K562 (cell line): ENCODE results near the gene ORAI1. TPM values are rescaled to one million over a fixed set of nuclear protein-coding genes. Genes with fewer than 3 reads are reported as not detected.

Source experiments
- ATAC-seq: fragments of 200-7000 bp; cut with Tn5 transposase; 3 replicates; pipeline ENCODE4 v1.9.1; 2020; ENCODE audit warnings: moderate library complexity
- BruUV-seq: library from RNA; stranded (reverse); fragments of 400-500 nt; replicated peaks from 2 replicates; lab custom pipeline; 2021; lab: Mats Ljungman, UMichigan
- CTCF ChIA-PET: fragments of 300-600 bp; formaldehyde crosslinking; extraction: SDS; loops from one replicate; lab custom pipeline; 2021; ENCODE audit warnings: low intra/inter-chr PET ratio; lab: Yijun Ruan, JAX
- POLR2A ChIA-PET: fragments of 300-600, 350-650 bp; sonication (Branson Sonifier 250); formaldehyde crosslinking; extraction: SDS; loops from one replicate; lab custom pipeline; 2021; ENCODE audit warnings: antibody characterized with exemption, inconsistent platforms; lab: Yijun Ruan, JAX
- DNase-seq, 4 experiments: peaks; one replicate each; pipeline versions ENCODE4 v3.0.0 to v3.0.0-alpha.2; 2011 to 2018; ENCODE audit warnings: low spot score in 3 of 4, mixed read lengths in 3 of 4; ENCODE audit errors: extremely low read depth in 1 of 4
- FAIRE-seq: peaks from 2 replicates; lab custom pipeline; 2011; peaks lifted over from hg19 to GRCh38; lab: Jason Lieb, UNC
- H2AFZ ChIP-seq: 2 replicates; pipeline ENCODE4 v1.6.0; 2011; ENCODE audit warnings: low read depth, low read length, control low read depth, inconsistent platforms
- H3K27ac ChIP-seq: fragments of 200-600 bp; 3 replicates; pipeline ENCODE4 v1.8.0; 2011; ENCODE audit warnings: low read depth, mild to moderate bottlenecking, control low read depth, inconsistent platforms, low read length, moderate library complexity, mixed read lengths; ENCODE audit errors: extremely low read depth
- H3K27me3 ChIP-seq, 2 experiments: fragments of 300-600 bp in 1 of 2; 2 replicates in 1 of 2; 3 replicates in 1 of 2; pipeline versions ENCODE4 v1.6.0 to v1.8.0; 2011; ENCODE audit warnings: inconsistent platforms in 2 of 2, low read length in 2 of 2, mild to moderate bottlenecking in 1 of 2, mixed read lengths in 1 of 2, moderate library complexity in 1 of 2; ENCODE audit not compliant: control insufficient read depth in 2 of 2, insufficient read depth in 2 of 2
- H3K36me3 ChIP-seq: fragments of 300-600 bp; 3 replicates; pipeline ENCODE4 v1.8.0; 2011; ENCODE audit warnings: mild to moderate bottlenecking, low read length, inconsistent platforms; ENCODE audit not compliant: control insufficient read depth, insufficient read depth
- H3K4me1 ChIP-seq, 2 experiments: fragments of 200-600 bp in 1 of 2; replicated peaks in 1 of 2; 2 replicates in 1 of 2; 3 replicates in 1 of 2; pipeline versions ENCODE4 v1.5.1 to v1.8.0; 2011; ENCODE audit warnings: inconsistent platforms in 2 of 2, low read length in 2 of 2, mild to moderate bottlenecking in 1 of 2, mixed read lengths in 1 of 2, moderate library complexity in 1 of 2; ENCODE audit not compliant: control insufficient read depth in 2 of 2, insufficient read depth in 2 of 2
- H3K4me2 ChIP-seq: 2 replicates; pipeline ENCODE4 v1.6.1; 2011; ENCODE audit warnings: low read length, control low read depth, inconsistent platforms, mixed read lengths; ENCODE audit not compliant: insufficient read depth
- H3K4me3 ChIP-seq: fragments of 200-600 bp; sonication (generic), shearing (Covaris generic); 2 replicates; pipeline ENCODE4 v1.5.1; 2016; ENCODE audit warnings: control low read depth, inconsistent platforms
- H3K79me2 ChIP-seq: fragments of 200-600 bp; 3 replicates; pipeline ENCODE4 v1.8.0; 2011; ENCODE audit warnings: low read length, inconsistent platforms; ENCODE audit not compliant: control insufficient read depth, insufficient read depth
- H3K9ac ChIP-seq, 2 experiments: 2 replicates each; pipeline versions ENCODE4 v1.6.0 to v1.6.1; 2011; ENCODE audit warnings: low read depth in 2 of 2, low read length in 2 of 2, control low read depth in 1 of 2, inconsistent platforms in 1 of 2, mild to moderate bottlenecking in 1 of 2, mixed read lengths in 1 of 2; ENCODE audit not compliant: insufficient read depth in 1 of 2
- H3K9me1 ChIP-seq: one replicate; pipeline ENCODE4 v1.6.0; 2011; ENCODE audit warnings: inconsistent platforms, mild to moderate bottlenecking, low read length, moderate library complexity; ENCODE audit not compliant: control insufficient read depth, insufficient read depth
- H3K9me3 ChIP-seq: replicated peaks from 2 replicates; pipeline ENCODE4 v1.5.1; 2011; ENCODE audit warnings: low read depth, low read length, inconsistent platforms; ENCODE audit not compliant: control insufficient read depth, insufficient read depth
- H4K20me1 ChIP-seq: replicated peaks from 2 replicates; pipeline ENCODE4 v1.6.1; 2011; ENCODE audit warnings: low read length, inconsistent platforms, mixed read lengths; ENCODE audit not compliant: control insufficient read depth, insufficient read depth
- CC2D1A ChIP-seq: fragments of 450-650 bp; IDR thresholded peaks from 2 replicates; pipeline ENCODE4 v1.6.1; 2017; ENCODE audit warnings: mild to moderate bottlenecking
- FUS ChIP-seq: fragments of 200-400 bp; formaldehyde crosslinking; optimal IDR thresholded peaks from 2 replicates; pipeline ENCODE3; 2017; ENCODE audit warnings: low read depth, low read length
- JUNB ChIP-seq: fragments of 450-650 bp; formaldehyde crosslinking; conservative IDR thresholded peaks from 2 replicates; pipeline ENCODE4 v1.4.0; 2020; ENCODE audit warnings: mild to moderate bottlenecking
- MTA1 ChIP-seq: fragments of 450-650 bp; IDR thresholded peaks from 2 replicates; pipeline ENCODE4 v1.6.1; 2017; ENCODE audit warnings: borderline replicate concordance
- PHB2 ChIP-seq: fragments of 450-650 bp; IDR thresholded peaks from 2 replicates; pipeline ENCODE4 v1.6.1; 2017; ENCODE audit warnings: low read depth
- POLR2B ChIP-seq: fragments of 450-650 bp; IDR thresholded peaks from 2 replicates; pipeline ENCODE4 v1.6.1; 2018; ENCODE audit warnings: low read depth; ENCODE audit not compliant: partially characterized antibody
- POLR3A ChIP-seq: IDR thresholded peaks from 2 replicates; pipeline ENCODE4 v1.6.1; 2011; ENCODE audit warnings: borderline replicate concordance, mild to moderate bottlenecking, moderate library complexity; ENCODE audit not compliant: insufficient read length, insufficient read depth; ENCODE audit errors: extremely low read depth
- RBM15 ChIP-seq: fragments of 200-400 bp; formaldehyde crosslinking; IDR thresholded peaks from 2 replicates; pipeline ENCODE4 v1.6.1; 2018; ENCODE audit warnings: mild to moderate bottlenecking, low read length, moderate library complexity; ENCODE audit not compliant: insufficient read depth
- RUNX1 ChIP-seq: sonication (generic); IDR thresholded peaks from 2 replicates; pipeline ENCODE4 v1.6.1; 2016; ENCODE audit warnings: antibody characterized with exemption, low read depth
- SMAD4 ChIP-seq: fragments of 250-450 bp; sonication (Bioruptor Pico); conservative IDR thresholded peaks from 2 replicates; pipeline ENCODE4 v1.8.0; 2021; ENCODE audit warnings: inconsistent platforms, mild to moderate bottlenecking, moderate library complexity
- SNAPC5 ChIP-seq: fragments of 250-450 bp; sonication (Bioruptor Pico); IDR thresholded peaks from 2 replicates; pipeline ENCODE4 v1.8.0; 2021; ENCODE audit warnings: moderate library complexity, mild to moderate bottlenecking, inconsistent platforms
- SPI1 ChIP-seq: IDR thresholded peaks from 2 replicates; pipeline ENCODE4 v1.6.1; 2011; ENCODE audit warnings: low read depth, low read length, control low read depth, borderline replicate concordance
- STAT5B ChIP-seq: fragments of 250-450 bp; sonication (Bioruptor Pico); IDR thresholded peaks from 2 replicates; pipeline ENCODE4 v1.8.0; 2021; ENCODE audit warnings: mild to moderate bottlenecking, inconsistent platforms
- ZBTB43 ChIP-seq: sonication (generic); formaldehyde crosslinking; IDR thresholded peaks from 2 replicates; pipeline ENCODE4 v1.8.0; 2023; ENCODE audit warnings: mild to moderate bottlenecking, missing genetic modification reagents
- ZC3H4 ChIP-seq: sonication (generic); formaldehyde crosslinking; IDR thresholded peaks from 2 replicates; pipeline ENCODE4 v1.9.0; 2021; ENCODE audit warnings: missing genetic modification reagents, borderline replicate concordance
- ZNF311 ChIP-seq: fragments of 250-450 bp; sonication (Bioruptor Pico); IDR thresholded peaks from 2 replicates; pipeline ENCODE4 v1.4.0; 2020; ENCODE audit warnings: mild to moderate bottlenecking, moderate library complexity
- ZNF639 ChIP-seq, 2 experiments: fragments of 200-800 bp in 1 of 2; sonication (Bioruptor generic) in 1 of 2; sonication (generic) in 1 of 2; formaldehyde crosslinking in 1 of 2; IDR thresholded peaks in 1 of 2; conservative IDR thresholded peaks in 1 of 2; 2 replicates each; pipeline versions ENCODE4 v1.5.0 to v1.6.1; 2016 to 2020; ENCODE audit warnings: missing compliant biosample characterization in 1 of 2, missing genetic modification characterization in 1 of 2, missing genetic modification reagents in 1 of 2
- WGBS: fragments of 100-300 bp; shearing (Covaris generic); methylation state at CpG from one replicate; pipeline ENCODE4 v1.1.6; 2016; ENCODE audit warnings: low coverage, mixed read lengths; ENCODE audit not compliant: insufficient coverage; ENCODE audit errors: missing lambda C conversion rate; 5-methylcytosine and 5-hydroxymethylcytosine counted together
- in situ Hi-C: fragments of 300-500 bp; cut with MboI; formaldehyde crosslinking; loops from 4 replicates; pipeline ENCODE4 v1.15.0; 2018; ENCODE audit warnings: inconsistent platforms, mixed read lengths
- intact Hi-C: fragments of 100-400 bp; cut with micrococcal nuclease; formaldehyde crosslinking; loops from 2 replicates; pipeline ENCODE4 v1.14.2; 2022
- polyA plus RNA-seq, 8 experiments: library from polyadenylated mRNA; depleted of rRNA in 4 of 8; stranded (reverse) in 5 of 8; unstranded in 3 of 8; fragments of >200 nt; fragmentation: Nextera tagmentation in 2 of 8; fragmentation: Illumina TruSeq in 1 of 8; extraction: Ambion mirVana in 2 of 8; extraction: Trizol in 1 of 8; gene quantifications; 2 replicates each; pipeline versions ENCODE4 v1.2.1 to v1.2.3, GENCODE V29; 2011 to 2014; ENCODE audit warnings: inconsistent platforms in 1 of 8, missing spikeins in 1 of 8
- total RNA-seq, 7 experiments: library from RNA; depleted of rRNA in 6 of 7; stranded (reverse); fragments of >200 nt in 6 of 7; fragmentation: Illumina TruSeq in 2 of 7; extraction: Trizol in 2 of 7; gene quantifications; 2 replicates each; pipeline versions ENCODE4 v1.2.1 to v1.2.3, GENCODE V29; 2011 to 2021; ENCODE audit warnings: low replicate concordance in 1 of 7
- TF ChIP-seq, protein P1 (sequence below): fragments of 450-650 bp; IDR thresholded peaks from 2 replicates; pipeline ENCODE4 v1.6.1; 2014; ENCODE audit warnings: low read depth, mild to moderate bottlenecking, moderate library complexity, borderline replicate concordance

The ORAI1 gene
- total and polyA plus RNA-seq, 9 of the 15 experiments (the other 6 are each of a cell fraction or from before 2014, with no cell fraction given), result 2.6 to 23.8 (median 9.3) TPM

DNA sequence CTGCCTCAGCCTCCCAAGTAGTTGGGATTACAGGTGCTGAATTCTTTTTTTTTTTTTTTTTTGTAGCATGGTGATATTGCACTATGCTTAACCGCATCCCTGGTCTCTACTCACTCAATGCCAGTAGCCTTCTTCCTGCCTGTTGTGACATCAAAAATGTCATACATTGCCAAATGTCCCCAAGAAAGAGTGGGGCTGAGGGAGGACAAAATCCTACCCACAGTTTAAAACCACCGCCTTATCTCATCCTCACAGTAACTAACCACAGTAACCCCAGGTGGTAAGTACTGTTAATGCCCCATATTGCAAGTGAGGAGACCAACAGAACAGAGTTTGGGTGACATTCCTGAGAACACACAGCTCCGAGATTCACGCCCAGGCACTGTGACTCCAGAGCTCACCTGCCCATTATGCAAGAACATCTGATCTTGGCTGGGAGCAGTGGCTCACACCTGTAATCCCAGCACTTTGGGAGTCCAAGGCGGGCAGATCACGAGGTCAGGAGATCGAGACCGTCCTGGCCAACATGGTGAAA lies 23.6 kb downstream of the ORAI1 start:
- intact Hi-C loops, result loop anchor here (2.0 kb wide), 1 partner anchor 23 kb away; the partner anchor contains the start of gene ORAI1
- Histone ChIP-seq H3K79me2 (no peaks in the 10 kb centered on the region), H3K9me3 (no peaks in the 10 kb centered on the region; the same call in 1 of the 2 replicates), H3K9me1 (peaks cover 2% of the 10 kb centered on the region), H3K27me3 (no peaks in the 10 kb centered on the region), H4K20me1 (no peaks in the 10 kb centered on the region), H3K4me1 (peaks cover 15 to 28% of the 10 kb centered on the region in 2 experiments), H3K4me2 (no peak overlapping the region), H3K36me3 (no peaks in the 10 kb centered on the region), H3K4me3 (no peak overlapping the region), H3K9ac (peak overlapping the region in 1 of 2 experiments; percentile 64; a peak in 1 of 4 replicates), H3K27ac (no peak overlapping the region), H2AFZ (no peak overlapping the region)
- no TSS peak for BruUV-seq
- ATAC-seq (peak; percentile 89), DNase-seq (peak; percentile 65 to 88 (median 76)), FAIRE-seq (peak; percentile 100)
- WGBS, result 8% methylated on average over 8 of the region's 8 CpGs
- POLR2A ChIA-PET, result interaction anchor here (0.7 to 2.1 kb wide), 4 partner anchors 8 to 150 kb away, joined by 3 to 5 read pairs (median 3); no protein-coding TSS in a partner anchor
- CTCF ChIA-PET, result no interaction called here
- in situ Hi-C loops, result no loop called here
- TF ChIP-seq PHB2 (0 out of 2 replicates have a peak, but pooled peaks have one; percentile 33), POLR3A (no peak), JUNB (CRISPR knock-in tag) (no peak), FUS (no peak), STAT5B (CRISPR knock-in tag) (no peak), CC2D1A (peak; percentile 46; the same call in 1 of the 2 replicates), POLR2B (no peak), ZNF311 (CRISPR knock-in tag) (no peak), SMAD4 (CRISPR knock-in tag) (peak; percentile 51; the same call in 1 of the 2 replicates), SNAPC5 (CRISPR knock-in tag) (no peak), ZBTB43 (CRISPR knock-in tag) (no peak), SPI1 (no peak), RBM15 (no peak), MTA1 (peak; percentile 36; the same call in 1 of the 2 replicates), RUNX1 (peak; percentile 98), ZNF639 (CRISPR knock-in tag; conservative IDR thresholded peaks at IDR 0.05 in 1 of 2, IDR thresholded peaks at IDR 0.05 in 1 of 2) (peak in 1 of 2 experiments; percentile 81; a peak in 2 of 4 replicates), ZC3H4 (CRISPR knock-in tag) (no peak)
- TF ChIP-seq, protein P1, sequence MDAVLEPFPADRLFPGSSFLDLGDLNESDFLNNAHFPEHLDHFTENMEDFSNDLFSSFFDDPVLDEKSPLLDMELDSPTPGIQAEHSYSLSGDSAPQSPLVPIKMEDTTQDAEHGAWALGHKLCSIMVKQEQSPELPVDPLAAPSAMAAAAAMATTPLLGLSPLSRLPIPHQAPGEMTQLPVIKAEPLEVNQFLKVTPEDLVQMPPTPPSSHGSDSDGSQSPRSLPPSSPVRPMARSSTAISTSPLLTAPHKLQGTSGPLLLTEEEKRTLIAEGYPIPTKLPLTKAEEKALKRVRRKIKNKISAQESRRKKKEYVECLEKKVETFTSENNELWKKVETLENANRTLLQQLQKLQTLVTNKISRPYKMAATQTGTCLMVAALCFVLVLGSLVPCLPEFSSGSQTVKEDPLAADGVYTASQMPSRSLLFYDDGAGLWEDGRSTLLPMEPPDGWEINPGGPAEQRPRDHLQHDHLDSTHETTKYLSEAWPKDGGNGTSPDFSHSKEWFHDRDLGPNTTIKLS, result no peak
